ENCODE measurements around the gene ITGBL1.

DNA sequence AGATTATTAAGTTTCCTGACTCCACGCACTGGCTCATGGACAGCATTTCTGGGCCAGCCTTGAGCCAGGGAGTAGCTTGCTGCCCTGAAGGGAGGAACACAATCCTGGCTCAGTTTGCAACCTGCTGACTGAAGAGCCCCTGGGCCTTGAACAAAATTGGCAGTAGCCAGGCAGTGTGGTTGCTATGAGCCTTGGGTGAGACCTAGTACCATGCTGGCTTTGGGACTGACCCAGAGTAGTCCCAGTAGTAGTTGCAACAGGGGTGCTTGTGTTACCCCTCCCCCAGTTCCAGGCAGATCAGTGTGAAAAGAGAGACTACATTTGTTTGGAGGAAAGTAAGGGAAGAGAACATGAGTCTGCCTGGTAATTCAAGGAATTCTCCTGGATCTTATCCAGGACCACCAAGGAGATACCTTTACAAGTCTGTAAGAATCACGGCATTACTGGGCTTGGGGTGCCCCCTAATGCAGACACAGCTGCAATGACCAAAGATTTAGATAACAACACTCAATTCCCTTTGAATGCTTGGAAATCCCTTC is 22.0 kb downstream of the ITGBL1 start:
- TF ChIP-seq, protein P1, sequence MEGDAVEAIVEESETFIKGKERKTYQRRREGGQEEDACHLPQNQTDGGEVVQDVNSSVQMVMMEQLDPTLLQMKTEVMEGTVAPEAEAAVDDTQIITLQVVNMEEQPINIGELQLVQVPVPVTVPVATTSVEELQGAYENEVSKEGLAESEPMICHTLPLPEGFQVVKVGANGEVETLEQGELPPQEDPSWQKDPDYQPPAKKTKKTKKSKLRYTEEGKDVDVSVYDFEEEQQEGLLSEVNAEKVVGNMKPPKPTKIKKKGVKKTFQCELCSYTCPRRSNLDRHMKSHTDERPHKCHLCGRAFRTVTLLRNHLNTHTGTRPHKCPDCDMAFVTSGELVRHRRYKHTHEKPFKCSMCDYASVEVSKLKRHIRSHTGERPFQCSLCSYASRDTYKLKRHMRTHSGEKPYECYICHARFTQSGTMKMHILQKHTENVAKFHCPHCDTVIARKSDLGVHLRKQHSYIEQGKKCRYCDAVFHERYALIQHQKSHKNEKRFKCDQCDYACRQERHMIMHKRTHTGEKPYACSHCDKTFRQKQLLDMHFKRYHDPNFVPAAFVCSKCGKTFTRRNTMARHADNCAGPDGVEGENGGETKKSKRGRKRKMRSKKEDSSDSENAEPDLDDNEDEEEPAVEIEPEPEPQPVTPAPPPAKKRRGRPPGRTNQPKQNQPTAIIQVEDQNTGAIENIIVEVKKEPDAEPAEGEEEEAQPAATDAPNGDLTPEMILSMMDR (IDR thresholded peaks at IDR 0.05): no peak
- TF ChIP-seq POLR2A (IDR thresholded peaks at IDR 0.05): no peak

Measured in lower leg skin (tissue), 3 donors.